ENCODE measurements around the gene TP53I13.

The TP53I13 gene

GRCh38 chr17:29576214-29577000, 7.9 kb downstream of the TP53I13 start:
- DNase-seq (ENCODE audit: low read depth), result no peak
- no peak for TF ChIP-seq CTCF (IDR thresholded peaks at IDR 0.05; ENCODE audit: low read depth, low read length, missing control alignments)
- no peak overlapping the region for H3K4me3 ChIP-seq (ENCODE audit: low read depth, low read length)
- in situ Hi-C loops (cut with HindIII; ENCODE audit: low sequenced_read_pairs), result no loop called here

GRCh38 chr17:29577001-29577370, 8.5 kb downstream of the TP53I13 start:
- H3K4me3 ChIP-seq (ENCODE audit: low read depth, low read length), result no peak overlapping the region
- in situ Hi-C loops (cut with HindIII; ENCODE audit: low sequenced_read_pairs), result no loop called here
- no peak for DNase-seq (ENCODE audit: low read depth)
- no peak for TF ChIP-seq CTCF (IDR thresholded peaks at IDR 0.05; ENCODE audit: low read depth, low read length, missing control alignments)

- DNase-seq (ENCODE audit: low read depth), result no peak
- in situ Hi-C loops (cut with HindIII; ENCODE audit: low sequenced_read_pairs), result no loop called here
- no peak overlapping the region for H3K4me3 ChIP-seq (ENCODE audit: low read depth, low read length)
- no peak for TF ChIP-seq CTCF (IDR thresholded peaks at IDR 0.05; ENCODE audit: low read depth, low read length, missing control alignments)
Measured at GRCh38 chr17:29577385-29578211, 9.1 kb downstream of the TP53I13 start.

- no peak for DNase-seq (ENCODE audit: low read depth)
- in situ Hi-C loops (cut with HindIII; ENCODE audit: low sequenced_read_pairs), result no loop called here
- H3K4me3 ChIP-seq (ENCODE audit: low read depth, low read length), result no peak overlapping the region
- no peak for TF ChIP-seq CTCF (IDR thresholded peaks at IDR 0.05; ENCODE audit: low read depth, low read length, missing control alignments)
Measured at GRCh38 chr17:29578626-29579485, 10.4 kb downstream of the TP53I13 start.

GRCh38 chr17:29579866-29580771, 11.6 kb downstream of the TP53I13 start:
- TF ChIP-seq CTCF (IDR thresholded peaks at IDR 0.05; ENCODE audit: low read depth, low read length, missing control alignments), result peak; percentile 83
- no peak for DNase-seq (ENCODE audit: low read depth)
- in situ Hi-C loops (cut with HindIII; ENCODE audit: low sequenced_read_pairs), result no loop called here

More at GRCh38 chr17:29579866-29580771, 11.6 kb downstream of the TP53I13 start:
- H3K4me3 ChIP-seq (ENCODE audit: low read depth, low read length), result no peak overlapping the region

Data from astrocyte of the cerebellum (primary cell).